HCT116 (cell line): ENCODE measurements around the gene TOMM70. TPM values are rescaled to one million over a fixed set of nuclear protein-coding genes. Genes with fewer than 3 reads are reported as not detected.

Source experiments
- ATAC-seq: fragments of 200-7000 bp; cut with Tn5 transposase; 2 replicates; pipeline ENCODE4 v1.9.1; 2020; ENCODE audit warnings: mild to moderate bottlenecking, moderate library complexity
- BruUV-seq: library from RNA; stranded (reverse); fragments of 400-500 nt; replicated peaks from 2 replicates; lab custom pipeline; 2021; lab: Mats Ljungman, UMichigan
- CTCF ChIA-PET: fragments of 300-600 bp; sonication (Branson Sonifier 250); formaldehyde crosslinking; loops from one replicate; lab custom pipeline; 2021; ENCODE audit warnings: antibody characterized with exemption; lab: Charles Lee
- POLR2A ChIA-PET: fragments of 300-600, 350-600 bp; sonication (Branson Sonifier 250); formaldehyde crosslinking; loops from one replicate; lab custom pipeline; 2021; ENCODE audit warnings: antibody characterized with exemption; lab: Charles Lee
- RAD21 ChIA-PET, 2 experiments: fragments of 300-600 bp; sonication (Branson Sonifier 250); formaldehyde crosslinking; loops; one replicate each; lab custom pipeline; 2023; ENCODE audit warnings: low total read pairs in 2 of 2; ENCODE audit not compliant: uncharacterized antibody in 2 of 2, unreplicated experiment in 2 of 2, low non-redundant PET in 1 of 2; lab: Charles Lee
- DNase-seq: peaks from one replicate; pipeline ENCODE4 v3.0.0-alpha.2; 2010; ENCODE audit warnings: low read depth, low spot score
- H2AFZ ChIP-seq: fragments of 200-600 bp; shearing (Covaris generic), sonication (generic); 2 replicates; pipeline ENCODE4 v1.6.1; 2017; ENCODE audit warnings: low read depth, mixed run types, mixed read lengths, antibody characterized with exemption, low read length; ENCODE audit not compliant: poor library complexity, severe bottlenecking
- H3K27ac ChIP-seq: 2 replicates; pipeline ENCODE4 v1.5.1; 2012; ENCODE audit warnings: low read depth, low read length
- H3K27me3 ChIP-seq: fragments of 200-600 bp; sonication (generic); 2 replicates; pipeline ENCODE4 v1.6.1; 2016; ENCODE audit warnings: mixed run types, low read length, mixed read lengths; ENCODE audit not compliant: insufficient read depth
- H3K36me3 ChIP-seq, 2 experiments: fragments of 200-500 bp in 1 of 2; fragments of 200-600 bp in 1 of 2; sonication (Bioruptor generic) in 1 of 2; sonication (generic) in 1 of 2; 2 replicates each; pipeline versions ENCODE4 v1.5.1 to v1.6.1; 2014 to 2016; ENCODE audit warnings: low read length in 2 of 2, inconsistent platforms in 1 of 2, mixed read lengths in 1 of 2, mixed run types in 1 of 2; ENCODE audit not compliant: insufficient read depth in 2 of 2, control insufficient read depth in 1 of 2
- H3K4me1 ChIP-seq, 2 experiments: fragments of 200-600 bp in 1 of 2; sonication (generic) in 1 of 2; 2 replicates each; pipeline versions ENCODE4 v1.5.1 to v1.6.1; 2012 to 2017; ENCODE audit warnings: low read length in 2 of 2, inconsistent platforms in 1 of 2, mild to moderate bottlenecking in 1 of 2, mixed read lengths in 1 of 2, mixed run types in 1 of 2, moderate library complexity in 1 of 2; ENCODE audit not compliant: insufficient read depth in 2 of 2, control insufficient read depth in 1 of 2
- H3K4me2 ChIP-seq: fragments of 200-600 bp; sonication (generic); 2 replicates; pipeline ENCODE4 v1.6.1; 2017; ENCODE audit warnings: mixed run types, low read length, mixed read lengths
- H3K4me3 ChIP-seq, 2 experiments: fragments of 200-600 bp in 1 of 2; sonication (generic) in 1 of 2; replicated peaks in 1 of 2; 2 replicates each; pipeline ENCODE4 v1.5.1; 2011 to 2016; ENCODE audit warnings: low read length in 2 of 2, control low read depth in 1 of 2, low read depth in 1 of 2, mild to moderate bottlenecking in 1 of 2, mixed read lengths in 1 of 2, mixed run types in 1 of 2
- H3K79me2 ChIP-seq: fragments of 200-600 bp; sonication (generic); 2 replicates; pipeline ENCODE4 v1.6.1; 2017; ENCODE audit warnings: mild to moderate bottlenecking, mixed run types, low read length, moderate library complexity, mixed read lengths; ENCODE audit not compliant: insufficient read depth
- H3K9ac ChIP-seq: fragments of 200-600 bp; sonication (generic); 2 replicates; pipeline ENCODE4 v1.6.1; 2016; ENCODE audit warnings: low read length, mixed read lengths
- H3K9me2 ChIP-seq: fragments of 200-600 bp; sonication (generic), shearing (Covaris generic); 2 replicates; pipeline ENCODE4 v1.6.1; 2017; ENCODE audit warnings: mixed run types, mild to moderate bottlenecking, moderate library complexity; ENCODE audit not compliant: insufficient read depth
- H3K9me3 ChIP-seq, 2 experiments: fragments of 200-500 bp in 1 of 2; fragments of 200-600 bp in 1 of 2; sonication (Bioruptor generic) in 1 of 2; sonication (generic) in 1 of 2; 2 replicates each; pipeline ENCODE4 v1.6.1; 2014 to 2017; ENCODE audit warnings: low read length in 2 of 2, mixed read lengths in 2 of 2, inconsistent platforms in 1 of 2, low read depth in 1 of 2, mild to moderate bottlenecking in 1 of 2, mixed run types in 1 of 2, moderate library complexity in 1 of 2; ENCODE audit not compliant: control insufficient read depth in 1 of 2, insufficient read depth in 1 of 2
- H4K20me1 ChIP-seq: fragments of 200-600 bp; sonication (generic), shearing (Covaris generic); 2 replicates; pipeline ENCODE4 v1.6.1; 2017; ENCODE audit warnings: mixed run types, mild to moderate bottlenecking, moderate library complexity; ENCODE audit not compliant: insufficient read depth
- ATF3 ChIP-seq: IDR thresholded peaks from 2 replicates; pipeline ENCODE4 v1.6.1; 2012
- CBX3 ChIP-seq: IDR thresholded peaks from 2 replicates; pipeline ENCODE4 v1.6.1; 2012; ENCODE audit warnings: low read depth
- CEBPB ChIP-seq: IDR thresholded peaks from 2 replicates; pipeline ENCODE4 v1.6.1; 2012; ENCODE audit warnings: low read depth
- EGR1 ChIP-seq: IDR thresholded peaks from 2 replicates; pipeline ENCODE4 v1.6.1; 2012; ENCODE audit warnings: low read depth
- ELF1 ChIP-seq: IDR thresholded peaks from 2 replicates; pipeline ENCODE4 v1.6.1; 2012; ENCODE audit warnings: low read depth, borderline replicate concordance
- EZH2phosphoT487 ChIP-seq: fragments of 200-600 bp; IDR thresholded peaks from 2 replicates; pipeline ENCODE4 v1.6.1; 2018; ENCODE audit warnings: antibody characterized with exemption, borderline replicate concordance
- FOSL1 ChIP-seq: IDR thresholded peaks from 2 replicates; pipeline ENCODE4 v1.6.1; 2012; ENCODE audit warnings: low read depth
- JUND ChIP-seq: IDR thresholded peaks from 2 replicates; pipeline ENCODE4 v1.6.1; 2012
- RAD21 ChIP-seq: IDR thresholded peaks from 2 replicates; pipeline ENCODE4 v1.6.1; 2012; ENCODE audit warnings: low read depth, mild to moderate bottlenecking
- REST ChIP-seq: IDR thresholded peaks from 2 replicates; pipeline ENCODE4 v1.6.1; 2012; ENCODE audit warnings: low read depth
- SP1 ChIP-seq: IDR thresholded peaks from 2 replicates; pipeline ENCODE4 v1.6.1; 2012; ENCODE audit warnings: low read depth
- SRF ChIP-seq: IDR thresholded peaks from 2 replicates; pipeline ENCODE4 v1.6.1; 2012; ENCODE audit warnings: low read depth
- YY1 ChIP-seq: IDR thresholded peaks from 2 replicates; pipeline ENCODE4 v1.6.1; 2011; ENCODE audit warnings: low read length, low read depth, moderate library complexity, mild to moderate bottlenecking; ENCODE audit not compliant: insufficient replicate concordance; ENCODE audit errors: extremely low read depth
- ZFX ChIP-seq: fragments of 450-650 bp; IDR thresholded peaks from 2 replicates; pipeline ENCODE4 v1.6.1; 2017
- ZNF274 ChIP-seq: fragments of 200-500 bp; sonication (Bioruptor generic); IDR thresholded peaks from 2 replicates; pipeline ENCODE4 v1.6.1; 2014; ENCODE audit warnings: mild to moderate bottlenecking, low read depth, low read length, inconsistent platforms
- intact Hi-C: fragments of 100-400 bp; cut with micrococcal nuclease; formaldehyde crosslinking; loops from 2 replicates; pipeline ENCODE4 v1.10.0; 2022
- total RNA-seq: library from RNA; stranded (reverse); gene quantifications from one replicate; pipeline ENCODE4 v1.2.1, GENCODE V29; 2021; ENCODE audit not compliant: unreplicated experiment
- TF ChIP-seq, protein P1 (sequence below), 3 experiments: fragments of 200-600 bp in 1 of 3; sonication (generic) in 1 of 3; IDR thresholded peaks in 2 of 3; conservative IDR thresholded peaks in 1 of 3; 2 replicates each; pipeline ENCODE4 v1.5.1; 2012 to 2017; ENCODE audit warnings: low read depth in 2 of 3, low read length in 2 of 3, antibody characterized with exemption in 1 of 3, borderline replicate concordance in 1 of 3, control low read depth in 1 of 3, mild to moderate bottlenecking in 1 of 3, mixed read lengths in 1 of 3, mixed run types in 1 of 3, moderate library complexity in 1 of 3; ENCODE audit not compliant: insufficient read depth in 1 of 3

The TOMM70 gene
- total RNA-seq, 1 experiment from 2014 or later = 54.9 TPM

DNA sequence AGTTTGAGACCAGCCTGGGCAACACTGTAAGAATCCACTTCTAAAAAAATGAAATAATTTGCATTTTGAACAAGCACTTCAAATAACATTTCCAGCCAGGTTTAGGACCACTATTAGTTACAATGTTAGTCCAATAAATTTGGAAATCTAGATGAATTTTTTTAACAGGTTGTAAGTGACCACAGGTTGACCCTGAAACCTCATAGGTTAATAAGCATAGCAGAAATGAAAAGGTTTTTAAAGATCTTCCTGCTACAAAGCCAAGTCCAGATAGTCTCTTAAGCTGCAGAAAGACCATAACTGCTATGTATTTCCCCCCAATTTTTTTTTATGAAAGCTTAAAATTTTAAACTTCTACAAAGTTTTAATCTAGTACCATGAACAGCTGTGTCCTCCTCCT is 67.8 kb downstream of the TOMM70 start:
- CTCF ChIA-PET = no interaction called here

More for the DNA sequence above, 67.8 kb downstream of the TOMM70 start:
- H3K36me3 ChIP-seq = no peaks in the 10 kb centered on the region
- intact Hi-C loops = loop anchor here (10.0 kb wide), 1 partner anchor 58 kb away; no protein-coding TSS in a partner anchor
- peaks cover 7 to 18% of the 10 kb centered on the region in 2 experiments for H3K4me1 ChIP-seq
- H3K4me3 ChIP-seq = no peak overlapping the region
- ATAC-seq (no peak), DNase-seq (no peak)
- no peak overlapping the region for H2AFZ ChIP-seq
- POLR2A ChIA-PET = no interaction called here
- H3K4me2 ChIP-seq = no peak overlapping the region
- no peak overlapping the region for H3K9ac ChIP-seq
- no TSS peak for BruUV-seq
- H3K27ac ChIP-seq = no peak overlapping the region
- no peaks in the 10 kb centered on the region for H3K9me2 ChIP-seq
- RAD21 ChIA-PET = no interaction called here
- H4K20me1 ChIP-seq = no peaks in the 10 kb centered on the region
- no peaks in the 10 kb centered on the region for H3K9me3 ChIP-seq
- no peaks in the 10 kb centered on the region for H3K27me3 ChIP-seq
- H3K79me2 ChIP-seq = peaks cover 11% of the 10 kb centered on the region; the same call in 1 of the 2 replicates
- TF ChIP-seq, protein P1, sequence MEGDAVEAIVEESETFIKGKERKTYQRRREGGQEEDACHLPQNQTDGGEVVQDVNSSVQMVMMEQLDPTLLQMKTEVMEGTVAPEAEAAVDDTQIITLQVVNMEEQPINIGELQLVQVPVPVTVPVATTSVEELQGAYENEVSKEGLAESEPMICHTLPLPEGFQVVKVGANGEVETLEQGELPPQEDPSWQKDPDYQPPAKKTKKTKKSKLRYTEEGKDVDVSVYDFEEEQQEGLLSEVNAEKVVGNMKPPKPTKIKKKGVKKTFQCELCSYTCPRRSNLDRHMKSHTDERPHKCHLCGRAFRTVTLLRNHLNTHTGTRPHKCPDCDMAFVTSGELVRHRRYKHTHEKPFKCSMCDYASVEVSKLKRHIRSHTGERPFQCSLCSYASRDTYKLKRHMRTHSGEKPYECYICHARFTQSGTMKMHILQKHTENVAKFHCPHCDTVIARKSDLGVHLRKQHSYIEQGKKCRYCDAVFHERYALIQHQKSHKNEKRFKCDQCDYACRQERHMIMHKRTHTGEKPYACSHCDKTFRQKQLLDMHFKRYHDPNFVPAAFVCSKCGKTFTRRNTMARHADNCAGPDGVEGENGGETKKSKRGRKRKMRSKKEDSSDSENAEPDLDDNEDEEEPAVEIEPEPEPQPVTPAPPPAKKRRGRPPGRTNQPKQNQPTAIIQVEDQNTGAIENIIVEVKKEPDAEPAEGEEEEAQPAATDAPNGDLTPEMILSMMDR (IDR thresholded peaks at IDR 0.05 in 2 of 3, conservative IDR thresholded peaks at IDR 0.05 in 1 of 3; ENCODE audit: borderline replicate concordance in 1 of 3, insufficient read depth in 1 of 3, low read depth in 2 of 3, low read length in 2 of 3) = no peak
- TF ChIP-seq EZH2phosphoT487 = no peak
- TF ChIP-seq ZNF274 = no peak
- no peak for TF ChIP-seq ZFX
- no peak for TF ChIP-seq CBX3
- no peak for TF ChIP-seq RAD21
- TF ChIP-seq REST = no peak
- no peak for TF ChIP-seq SP1
- TF ChIP-seq ELF1 = no peak
- no peak for TF ChIP-seq CEBPB
- no peak for TF ChIP-seq ATF3
- no peak for TF ChIP-seq FOSL1
- TF ChIP-seq SRF = no peak
- no peak for TF ChIP-seq JUND
- TF ChIP-seq YY1 = no peak
- TF ChIP-seq EGR1 = no peak
